OCI-LY1 (cell line): Measurements from ENCODE around the gene ZNF431.

Experiments
- CTCF ChIP-seq: fragments of 200-600 bp; sonication (generic), shearing (Covaris generic); IDR thresholded peaks from 2 replicates; pipeline ENCODE4 v1.5.1; 2017; ENCODE audit warnings: mild to moderate bottlenecking, antibody characterized with exemption, low read length, moderate library complexity, mixed read lengths
- EZH2 ChIP-seq: fragments of 200-600 bp; sonication (generic), shearing (Covaris generic); IDR thresholded peaks from 2 replicates; pipeline ENCODE4 v1.8.0; 2017; ENCODE audit warnings: borderline replicate concordance, mixed run types, mild to moderate bottlenecking, antibody characterized with exemption, low read length, moderate library complexity, mixed read lengths

GRCh38 chr19:21117041-21117907, 24.6 kb upstream of the ZNF431 start:
- TF ChIP-seq CTCF: no peak
- no peak for TF ChIP-seq EZH2
